WTC11 (cell line): ENCODE measurements around the gene GGT6. TPM values are rescaled to one million over a fixed set of nuclear protein-coding genes. Genes with fewer than 3 reads are reported as not detected.

Source experiments
- ATAC-seq: fragments of 200-7000 bp; cut with Tn5 transposase; 2 replicates; pipeline ENCODE4 v1.10.0; 2021; ENCODE audit warnings: mild to moderate bottlenecking, moderate library complexity
- CTCF ChIA-PET: fragments of 300-600 bp; sonication (Branson Sonifier 250); formaldehyde crosslinking; loops from one replicate; lab custom pipeline; 2021; ENCODE audit warnings: antibody characterized with exemption; lab: Charles Lee
- POLR2A ChIA-PET: fragments of 350-600 bp; sonication (Branson Sonifier 250); formaldehyde crosslinking; loops from one replicate; lab custom pipeline; 2021; ENCODE audit warnings: antibody characterized with exemption; lab: Charles Lee
- DNase-seq: peaks from one replicate; pipeline ENCODE4 v3.0.0; 2021; ENCODE audit warnings: low spot score
- H3K27ac Mint-ChIP-seq: 2 replicates; pipeline ENCODE4 v1.8.0; 2021; ENCODE audit warnings: mixed read lengths
- H3K27me3 Mint-ChIP-seq: 2 replicates; pipeline ENCODE4 v1.8.0; 2021; ENCODE audit warnings: low read depth, mild to moderate bottlenecking, moderate library complexity, mixed read lengths
- H3K36me3 Mint-ChIP-seq: 2 replicates; pipeline ENCODE4 v1.8.0; 2021; ENCODE audit warnings: mixed read lengths
- H3K4me1 Mint-ChIP-seq: 2 replicates; pipeline ENCODE4 v1.8.0; 2022; ENCODE audit warnings: mixed read lengths
- H3K4me3 Mint-ChIP-seq: 2 replicates; pipeline ENCODE4 v1.8.0; 2021; ENCODE audit warnings: mild to moderate bottlenecking, moderate library complexity, mixed read lengths
- H3K9me3 Mint-ChIP-seq: 2 replicates; pipeline ENCODE4 v1.8.0; 2021; ENCODE audit warnings: mixed read lengths
- AR ChIP-seq: fragments of 250-450 bp; sonication (Bioruptor Pico); IDR thresholded peaks from 2 replicates; pipeline ENCODE4 v1.9.0; 2021; ENCODE audit warnings: mild to moderate bottlenecking
- ATF1 ChIP-seq: sonication (generic); formaldehyde crosslinking; IDR thresholded peaks from 2 replicates; pipeline ENCODE4 v1.8.1; 2023; ENCODE audit warnings: mild to moderate bottlenecking, moderate library complexity, missing genetic modification reagents
- ELF4 ChIP-seq: sonication (generic); formaldehyde crosslinking; IDR thresholded peaks from 2 replicates; pipeline ENCODE4 v1.8.1; 2022; ENCODE audit warnings: low read depth, mild to moderate bottlenecking, moderate library complexity, missing genetic modification reagents
- ETV6 ChIP-seq: sonication (generic); formaldehyde crosslinking; IDR thresholded peaks from 2 replicates; pipeline ENCODE4 v1.8.1; 2022; ENCODE audit warnings: mild to moderate bottlenecking, missing genetic modification reagents
- GABPB1 ChIP-seq: sonication (generic); formaldehyde crosslinking; IDR thresholded peaks from 2 replicates; pipeline ENCODE4 v1.8.1; 2023; ENCODE audit warnings: mild to moderate bottlenecking, missing genetic modification reagents
- NFYB ChIP-seq: sonication (generic); formaldehyde crosslinking; conservative IDR thresholded peaks from 2 replicates; pipeline ENCODE4 v1.8.0; 2022; ENCODE audit warnings: low read depth, missing genetic modification reagents
- NR3C1 ChIP-seq: sonication (generic); formaldehyde crosslinking; conservative IDR thresholded peaks from 2 replicates; pipeline ENCODE4 v1.8.1; 2023; ENCODE audit warnings: low read depth, mild to moderate bottlenecking, missing genetic modification reagents
- STAT6 ChIP-seq: sonication (generic); formaldehyde crosslinking; conservative IDR thresholded peaks from 2 replicates; pipeline ENCODE4 v1.8.1; 2023; ENCODE audit warnings: mild to moderate bottlenecking, low read depth, missing genetic modification reagents, moderate library complexity
- TP53 ChIP-seq: sonication (generic); formaldehyde crosslinking; IDR thresholded peaks from 2 replicates; pipeline ENCODE4 v1.8.1; 2023; ENCODE audit warnings: mild to moderate bottlenecking, missing genetic modification reagents
- ZBTB21 ChIP-seq: sonication (generic); formaldehyde crosslinking; IDR thresholded peaks from 2 replicates; pipeline ENCODE4 v1.8.1; 2023; ENCODE audit warnings: mild to moderate bottlenecking, missing genetic modification reagents, borderline replicate concordance
- ZBTB43 ChIP-seq: sonication (generic); formaldehyde crosslinking; IDR thresholded peaks from 2 replicates; pipeline ENCODE4 v1.8.1; 2023; ENCODE audit warnings: mild to moderate bottlenecking, missing genetic modification reagents
- ZMAT4 ChIP-seq: fragments of 250-450 bp; sonication (Bioruptor Pico); IDR thresholded peaks from 2 replicates; pipeline ENCODE4 v1.9.0; 2021; ENCODE audit warnings: mild to moderate bottlenecking
- ZNF121 ChIP-seq: sonication (generic); formaldehyde crosslinking; IDR thresholded peaks from 2 replicates; pipeline ENCODE4 v1.8.0; 2023; ENCODE audit warnings: missing genetic modification reagents
- ZNF317 ChIP-seq: sonication (generic); formaldehyde crosslinking; IDR thresholded peaks from 2 replicates; pipeline ENCODE4 v1.8.1; 2023; ENCODE audit warnings: low read depth, mild to moderate bottlenecking, moderate library complexity, missing genetic modification reagents, borderline replicate concordance
- total RNA-seq: library from RNA; stranded (reverse); gene quantifications from 3 replicates; pipeline ENCODE4 v1.2.3, GENCODE V29; 2021

The GGT6 gene
- total RNA-seq, 1 experiment from 2014 or later: 0.07 TPM

GRCh38 chr17:4551141-4551540 lies 9.2 kb downstream of the GGT6 start:
- Mint-ChIP-seq H3K27ac (peak overlapping the region; percentile 95), H3K27me3 (no peaks in the 10 kb centered on the region), H3K9me3 (no peaks in the 10 kb centered on the region), H3K4me1 (peaks cover 24% of the 10 kb centered on the region), H3K36me3 (peaks cover 54% of the 10 kb centered on the region), H3K4me3 (no peak overlapping the region)
- no peak for TF ChIP-seq STAT6 (CRISPR knock-in tag)
- TF ChIP-seq ETV6 (CRISPR knock-in tag): no peak
- no peak for TF ChIP-seq ZNF317 (CRISPR knock-in tag)
- DNase-seq: peak; percentile 34
- ChIA-PET POLR2A (interaction anchor here (1.7 kb wide), 1 partner anchor 13 kb away, joined by 7 read pairs; no protein-coding TSS in a partner anchor), CTCF (interaction anchor here (0.9 to 1.7 kb wide), 5 partner anchors 10 to 130 kb away, joined by 3 to 6 read pairs (median 4); partner anchors contain the start of gene GGT6)
- 0 out of 2 replicates have a peak, but pooled peaks have one; percentile 10 for ATAC-seq

- Mint-ChIP-seq H3K4me3 (no peak overlapping the region), H3K36me3 (peaks cover 54% of the 10 kb centered on the region), H3K27me3 (no peaks in the 10 kb centered on the region), H3K27ac (peak overlapping the region; percentile 95; the same call in 1 of the 2 replicates), H3K9me3 (no peaks in the 10 kb centered on the region), H3K4me1 (peaks cover 18% of the 10 kb centered on the region)
- ChIA-PET CTCF (interaction anchor here (0.9 to 1.7 kb wide), 4 partner anchors 13 to 130 kb away, joined by 3 to 6 read pairs (median 4); no protein-coding TSS in a partner anchor), POLR2A (no interaction called here)
- DNase-seq (no peak), ATAC-seq (no peak)
- TF ChIP-seq TP53 (CRISPR knock-in tag) (no peak), ELF4 (no peak), AR (CRISPR knock-in tag) (no peak), ZBTB21 (CRISPR knock-in tag) (no peak), NFYB (CRISPR knock-in tag) (no peak), ZMAT4 (CRISPR knock-in tag) (no peak), ZBTB43 (CRISPR knock-in tag) (no peak), NR3C1 (CRISPR knock-in tag) (no peak), ZNF121 (CRISPR knock-in tag) (no peak), ATF1 (CRISPR knock-in tag) (no peak), GABPB1 (CRISPR knock-in tag) (no peak)
Observed at GRCh38 chr17:4550534-4551039, 9.8 kb downstream of the GGT6 start.
